Keratinocyte (primary cell): ENCODE measurements around the gene NEB.

Source experiments
- CTCF ChIP-seq, 3 experiments: IDR thresholded peaks in 1 of 3; conservative IDR thresholded peaks in 1 of 3; optimal IDR thresholded peaks in 1 of 3; 2 replicates in 2 of 3; 3 replicates in 1 of 3; pipeline versions ENCODE3 to v1.5.1; 2011; ENCODE audit warnings: low read length in 3 of 3, mild to moderate bottlenecking in 3 of 3, moderate library complexity in 2 of 3, control low read depth in 1 of 3, inconsistent platforms in 1 of 3; ENCODE audit not compliant: insufficient read depth in 2 of 3; ENCODE audit errors: extremely low read depth in 1 of 3
- EZH2 ChIP-seq: IDR thresholded peaks from one replicate; pipeline ENCODE4 v1.6.1; 2012; ENCODE audit warnings: inconsistent platforms, mild to moderate bottlenecking, low read length, moderate library complexity

GRCh38 chr2:151777487-151777886 lies 43.2 kb upstream of the NEB start:
- TF ChIP-seq CTCF (optimal IDR thresholded peaks at IDR 0.05 in 1 of 3, IDR thresholded peaks at IDR 0.05 in 1 of 3, conservative IDR thresholded peaks at IDR 0.05 in 1 of 3; ENCODE audit: extremely low read depth in 1 of 3, insufficient read depth in 2 of 3, low read length in 3 of 3) (peak in 1 of 3 experiments; percentile 13), EZH2 (no peak)
